ENCODE data around the gene ZNF552. TPM values are rescaled to one million over a fixed set of nuclear protein-coding genes. Genes with fewer than 3 reads are reported as not detected.
"Not testable (repeated sequence)": the region's sequence is repeated elsewhere in the genome, so short reads cannot be mapped to it uniquely, and the experiment has no call there.

Gene ZNF552
- total and polyA plus RNA-seq, 2 of the 13 experiments (the other 11 are each of a cell fraction or from before 2014, with no cell fraction given), result 8.1 to 16.6 TPM

- intact Hi-C loops (cut with micrococcal nuclease; ENCODE audit: unreplicated experiment), result loop anchor here (10.0 kb wide), 1 partner anchor 331 kb away; the partner anchor contains the start of gene ZNF329
- TF ChIP-seq, protein P1, sequence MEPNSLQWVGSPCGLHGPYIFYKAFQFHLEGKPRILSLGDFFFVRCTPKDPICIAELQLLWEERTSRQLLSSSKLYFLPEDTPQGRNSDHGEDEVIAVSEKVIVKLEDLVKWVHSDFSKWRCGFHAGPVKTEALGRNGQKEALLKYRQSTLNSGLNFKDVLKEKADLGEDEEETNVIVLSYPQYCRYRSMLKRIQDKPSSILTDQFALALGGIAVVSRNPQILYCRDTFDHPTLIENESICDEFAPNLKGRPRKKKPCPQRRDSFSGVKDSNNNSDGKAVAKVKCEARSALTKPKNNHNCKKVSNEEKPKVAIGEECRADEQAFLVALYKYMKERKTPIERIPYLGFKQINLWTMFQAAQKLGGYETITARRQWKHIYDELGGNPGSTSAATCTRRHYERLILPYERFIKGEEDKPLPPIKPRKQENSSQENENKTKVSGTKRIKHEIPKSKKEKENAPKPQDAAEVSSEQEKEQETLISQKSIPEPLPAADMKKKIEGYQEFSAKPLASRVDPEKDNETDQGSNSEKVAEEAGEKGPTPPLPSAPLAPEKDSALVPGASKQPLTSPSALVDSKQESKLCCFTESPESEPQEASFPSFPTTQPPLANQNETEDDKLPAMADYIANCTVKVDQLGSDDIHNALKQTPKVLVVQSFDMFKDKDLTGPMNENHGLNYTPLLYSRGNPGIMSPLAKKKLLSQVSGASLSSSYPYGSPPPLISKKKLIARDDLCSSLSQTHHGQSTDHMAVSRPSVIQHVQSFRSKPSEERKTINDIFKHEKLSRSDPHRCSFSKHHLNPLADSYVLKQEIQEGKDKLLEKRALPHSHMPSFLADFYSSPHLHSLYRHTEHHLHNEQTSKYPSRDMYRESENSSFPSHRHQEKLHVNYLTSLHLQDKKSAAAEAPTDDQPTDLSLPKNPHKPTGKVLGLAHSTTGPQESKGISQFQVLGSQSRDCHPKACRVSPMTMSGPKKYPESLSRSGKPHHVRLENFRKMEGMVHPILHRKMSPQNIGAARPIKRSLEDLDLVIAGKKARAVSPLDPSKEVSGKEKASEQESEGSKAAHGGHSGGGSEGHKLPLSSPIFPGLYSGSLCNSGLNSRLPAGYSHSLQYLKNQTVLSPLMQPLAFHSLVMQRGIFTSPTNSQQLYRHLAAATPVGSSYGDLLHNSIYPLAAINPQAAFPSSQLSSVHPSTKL (CRISPR knock-in tag; IDR thresholded peaks at IDR 0.05), result peak; percentile 70
- TF ChIP-seq ISL2 (CRISPR knock-in tag; IDR thresholded peaks at IDR 0.05) (0 out of 2 replicates have a peak, but pooled peaks have one; percentile 20), FOXK1 (CRISPR knock-in tag; IDR thresholded peaks at IDR 0.05; ENCODE audit: borderline replicate concordance, low read depth) (peak; percentile 72; the same call in 1 of the 2 replicates), PAXIP1 (CRISPR knock-in tag; conservative IDR thresholded peaks at IDR 0.05) (peak; percentile 55), ETV5 (CRISPR knock-in tag; IDR thresholded peaks at IDR 0.05; ENCODE audit: borderline replicate concordance) (peak; percentile 45; the same call in 1 of the 2 replicates), KLF16 (CRISPR knock-in tag; IDR thresholded peaks at IDR 0.05) (0 out of 4 replicates have a peak, but pooled peaks of 1 of the 2 experiments have one; percentile 19), THAP11 (CRISPR knock-in tag; IDR thresholded peaks at IDR 0.05) (peak; percentile 63), TBX2 (CRISPR knock-in tag; IDR thresholded peaks at IDR 0.05; ENCODE audit: borderline replicate concordance) (0 out of 2 replicates have a peak, but pooled peaks have one; percentile 32), ZFX (CRISPR knock-in tag; IDR thresholded peaks at IDR 0.05; ENCODE audit: low read depth) (peak; percentile 31; the same call in 1 of the 2 replicates), FOXP1 (CRISPR knock-in tag; IDR thresholded peaks at IDR 0.05) (peak; percentile 73)
- TF ChIP-seq, protein P2, sequence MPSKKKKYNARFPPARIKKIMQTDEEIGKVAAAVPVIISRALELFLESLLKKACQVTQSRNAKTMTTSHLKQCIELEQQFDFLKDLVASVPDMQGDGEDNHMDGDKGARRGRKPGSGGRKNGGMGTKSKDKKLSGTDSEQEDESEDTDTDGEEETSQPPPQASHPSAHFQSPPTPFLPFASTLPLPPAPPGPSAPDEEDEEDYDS (CRISPR knock-in tag; IDR thresholded peaks at IDR 0.05), result peak; percentile 20; the same call in 1 of the 2 replicates
- TF ChIP-seq, protein P3, sequence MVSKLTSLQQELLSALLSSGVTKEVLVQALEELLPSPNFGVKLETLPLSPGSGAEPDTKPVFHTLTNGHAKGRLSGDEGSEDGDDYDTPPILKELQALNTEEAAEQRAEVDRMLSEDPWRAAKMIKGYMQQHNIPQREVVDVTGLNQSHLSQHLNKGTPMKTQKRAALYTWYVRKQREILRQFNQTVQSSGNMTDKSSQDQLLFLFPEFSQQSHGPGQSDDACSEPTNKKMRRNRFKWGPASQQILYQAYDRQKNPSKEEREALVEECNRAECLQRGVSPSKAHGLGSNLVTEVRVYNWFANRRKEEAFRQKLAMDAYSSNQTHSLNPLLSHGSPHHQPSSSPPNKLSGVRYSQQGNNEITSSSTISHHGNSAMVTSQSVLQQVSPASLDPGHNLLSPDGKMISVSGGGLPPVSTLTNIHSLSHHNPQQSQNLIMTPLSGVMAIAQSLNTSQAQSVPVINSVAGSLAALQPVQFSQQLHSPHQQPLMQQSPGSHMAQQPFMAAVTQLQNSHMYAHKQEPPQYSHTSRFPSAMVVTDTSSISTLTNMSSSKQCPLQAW (CRISPR knock-in tag; IDR thresholded peaks at IDR 0.05), result peak; percentile 85
- not testable (repeated sequence) for TF ChIP-seq FOXP1 (IDR thresholded peaks at IDR 0.05)
Observed at GRCh38 chr19:57823608-57824007, 8.9 kb upstream of the ZNF552 start.

More at GRCh38 chr19:57823608-57824007, 8.9 kb upstream of the ZNF552 start:
- POLR2A ChIA-PET; H3K9me3 ChIP-seq (ENCODE audit: low read length); BruUV-seq (replicated peaks); H2AFZ ChIP-seq (ENCODE audit: low read length); CTCF ChIA-PET (ENCODE audit: low intra/inter-chr PET ratio, low total read pairs); FAIRE-seq; ATAC-seq; H3K27ac ChIP-seq (ENCODE audit: extremely low read length, insufficient read depth, low read length); in situ Hi-C loops (cut with HindIII; ENCODE audit: extremely low pct_ligation_motif_present, low pct_unique_long_range_greater_than_20kb); H3K27me3 ChIP-seq (ENCODE audit: control insufficient read depth in 1 of 2, insufficient read depth in 2 of 2, low read length in 2 of 2): not testable (repeated sequence)
- WGBS (ENCODE audit: low lambda C conversion rate), result 30% methylated on average over 2 of the region's 4 CpGs
- Histone ChIP-seq H3K4me1 (ENCODE audit: insufficient read depth, low read length) (peaks cover 63% of the 10 kb centered on the region), H3K4me2 (ENCODE audit: low read depth, low read length) (peak overlapping the region; percentile 52), H4K20me1 (ENCODE audit: insufficient read depth, low read length) (peaks cover 16% of the 10 kb centered on the region; the same call in 1 of the 2 replicates), H3K79me2 (ENCODE audit: insufficient read depth, low read length) (peaks cover 76% of the 10 kb centered on the region), H3K36me3 (replicated peaks in 1 of 2; ENCODE audit: control insufficient read depth in 1 of 2, insufficient read depth in 2 of 2, low read length in 2 of 2) (peaks cover 2 to 15% of the 10 kb centered on the region in 2 experiments; a peak in 2 of 5 replicates), H3K4me3 (replicated peaks in 1 of 3; ENCODE audit: insufficient read depth in 1 of 3, low read depth in 2 of 3, low read length in 3 of 3) (0 out of 6 replicates have a peak overlapping the region, but pooled peaks of 1 of the 3 experiments have one; percentile 12), H3K9ac (ENCODE audit: insufficient read depth, low read depth, low read length) (0 out of 2 replicates have a peak overlapping the region, but pooled peaks have one; percentile 3)
- DNase-seq (ENCODE audit: low spot score), result peak; percentile 20
